Middle frontal gyrus (tissue), 1 donor: Measurements from ENCODE around the gene NAA11.

ENCODE experiments used
- DNase-seq: peaks from one replicate; pipeline ENCODE4 v3.0.0-alpha.2; 2015; ENCODE audit warnings: low spot score; ENCODE audit errors: extremely low spot score

NAA11 gene

DNA sequence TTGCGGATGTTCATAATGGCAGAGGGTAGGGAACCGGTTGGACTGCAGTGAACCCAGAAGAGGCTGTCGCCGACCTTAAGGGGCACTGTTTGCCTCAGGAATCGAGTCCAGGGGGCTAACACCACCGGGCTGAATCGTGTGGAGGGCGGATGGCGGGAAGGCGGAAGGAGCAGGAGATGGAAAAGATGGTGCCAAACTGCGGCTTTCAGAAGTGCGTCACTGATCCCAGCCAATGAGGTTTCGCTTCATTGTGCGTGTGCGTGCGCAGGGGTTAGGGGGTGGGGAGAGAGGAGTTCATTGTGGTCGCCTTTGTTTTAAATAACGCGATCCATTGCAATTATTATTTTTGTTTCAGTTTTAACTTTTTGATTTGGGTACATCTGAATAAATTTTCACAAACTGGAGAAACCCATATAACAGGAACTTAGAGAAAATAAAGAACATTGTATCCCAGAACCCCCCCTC lies at the start of gene NAA11:
TSS of gene NAA11 (minus strand) at position 198 of the 465 bp plus-strand sequence. CDS start at position 14, 184 bp downstream.
- DNase-seq = no peak

DNA sequence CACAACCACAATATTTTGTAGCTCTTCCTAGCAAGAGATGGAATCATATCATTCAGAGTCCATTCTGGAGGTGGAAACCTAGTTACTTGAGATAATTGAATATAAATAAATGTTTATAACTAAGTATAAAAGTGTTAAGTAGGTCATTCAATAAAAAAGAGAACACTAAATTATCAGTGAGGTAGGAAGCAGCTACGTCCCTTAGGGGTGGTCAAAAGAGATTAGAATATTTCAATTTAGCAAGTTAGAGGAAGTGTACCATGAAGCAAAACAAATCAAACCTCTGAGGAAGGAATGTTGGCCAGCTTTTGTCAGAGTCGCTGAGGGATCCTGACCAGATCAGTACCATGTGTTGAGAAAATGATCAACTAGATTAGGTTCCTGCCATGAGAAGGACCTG lies 44.2 kb upstream of the NAA11 start:
- no peak for DNase-seq

DNA sequence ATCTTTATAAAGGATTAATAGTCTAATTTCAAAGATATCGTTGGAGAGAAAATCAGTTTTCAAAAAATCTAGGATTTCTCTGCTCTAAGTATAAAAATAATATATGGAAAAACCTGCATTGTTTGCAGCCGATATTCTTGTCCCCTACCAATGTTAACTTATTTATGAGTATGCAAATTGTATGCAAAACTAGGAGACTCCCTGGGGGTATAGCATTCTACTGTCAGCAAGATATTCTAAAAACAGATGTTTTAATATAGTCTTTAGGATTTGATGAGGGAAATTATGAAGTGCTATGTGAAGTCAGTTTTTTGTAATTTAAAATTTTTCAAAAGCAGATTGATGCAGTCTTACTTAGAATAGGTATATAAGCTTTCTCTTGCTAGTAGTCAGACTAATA lies 41.2 kb upstream of the NAA11 start:
- no peak for DNase-seq

DNA sequence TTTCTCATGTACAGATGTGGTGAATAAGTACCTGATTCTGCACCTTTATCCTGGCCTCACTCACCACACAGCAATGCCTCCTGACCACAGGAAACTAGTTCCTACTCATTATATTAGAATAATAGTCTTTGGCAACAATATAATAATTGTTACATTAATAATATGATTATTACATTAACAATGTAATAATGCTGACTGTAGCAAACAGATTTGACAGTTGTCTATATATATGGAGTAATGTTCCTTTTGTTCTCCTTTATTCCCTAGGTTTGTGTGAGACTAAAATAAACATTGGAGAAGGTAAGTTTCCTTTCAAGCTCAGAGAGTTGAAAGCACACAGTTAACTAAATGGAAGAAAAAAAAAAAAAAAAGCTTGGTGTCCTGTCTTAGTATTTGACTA lies 40.6 kb upstream of the NAA11 start:
- DNase-seq = no peak

DNA sequence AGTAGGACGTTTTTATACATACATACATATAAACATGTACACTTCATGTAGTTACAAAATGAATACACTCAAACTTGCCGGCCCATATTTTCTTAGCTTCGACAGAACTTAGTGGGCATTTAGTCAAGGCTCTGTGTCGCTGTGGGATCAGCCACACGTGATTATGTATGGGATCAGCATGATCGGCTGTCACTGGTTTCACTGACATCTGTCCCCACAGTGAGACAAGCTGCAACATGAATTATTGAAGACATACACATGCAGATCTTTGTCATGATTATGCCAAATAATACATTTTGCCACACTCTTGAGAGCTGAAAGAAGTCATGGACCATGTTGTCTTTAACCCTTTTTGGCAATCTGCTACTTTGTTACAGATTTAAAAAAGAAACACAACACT lies 38.2 kb upstream of the NAA11 start:
- DNase-seq = no peak

DNA sequence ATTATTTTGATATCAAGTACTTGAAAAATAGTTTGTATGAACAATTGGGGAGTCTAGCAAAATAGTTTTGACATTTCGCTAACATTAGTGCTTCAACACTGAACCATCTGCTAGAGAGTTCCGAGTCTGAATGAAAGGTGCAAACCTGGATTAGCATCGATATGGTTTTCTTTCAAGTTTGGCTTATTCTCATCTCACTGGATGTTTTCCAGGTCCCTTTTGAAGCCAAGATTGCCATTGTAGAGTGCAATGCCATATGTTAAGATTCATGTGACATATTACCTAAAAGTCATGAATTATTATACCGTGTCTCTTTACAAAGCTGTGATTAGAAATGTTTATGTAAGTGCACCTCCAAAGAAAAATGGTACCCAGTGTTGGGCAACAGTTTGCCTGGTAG lies 36.8 kb upstream of the NAA11 start:
- no peak for DNase-seq

DNA sequence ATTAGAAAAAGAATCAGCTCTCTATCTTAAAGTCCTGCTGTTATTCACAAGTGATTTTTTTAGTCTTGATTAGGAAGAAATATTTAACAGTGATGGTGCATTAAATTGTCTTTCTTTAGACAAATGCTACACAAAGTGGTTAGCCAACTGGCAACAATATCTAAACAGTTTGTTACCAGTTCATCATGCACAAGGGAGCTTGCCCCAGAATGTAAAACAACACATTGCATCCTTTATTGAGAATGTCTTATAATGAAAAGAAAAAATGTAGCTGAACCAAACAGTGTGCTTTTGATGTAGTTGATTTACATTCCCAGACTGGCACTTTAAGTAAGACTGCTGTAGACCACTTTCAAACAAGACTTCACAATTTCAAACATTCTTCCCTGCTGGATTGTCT lies 34.1 kb upstream of the NAA11 start:
- no peak for DNase-seq

DNA sequence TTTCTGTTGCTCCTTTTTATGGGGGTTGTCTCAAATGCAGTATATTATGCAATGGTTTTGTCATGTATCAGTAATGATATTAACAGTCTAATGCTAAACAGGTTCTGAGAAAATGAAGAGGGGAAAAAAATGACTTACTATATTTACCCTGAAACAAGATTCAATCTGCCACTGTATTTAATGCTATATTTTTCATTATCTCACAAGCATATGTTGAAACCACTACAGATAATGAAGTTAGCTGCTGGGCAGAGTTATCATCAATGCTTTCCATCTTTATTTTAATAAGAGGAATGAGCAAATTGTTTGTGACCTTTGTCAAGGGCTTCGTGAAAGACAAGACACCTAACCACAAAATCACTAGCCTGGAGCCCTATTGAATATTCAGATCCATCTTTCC lies 32.6 kb upstream of the NAA11 start:
- DNase-seq = no peak

DNA sequence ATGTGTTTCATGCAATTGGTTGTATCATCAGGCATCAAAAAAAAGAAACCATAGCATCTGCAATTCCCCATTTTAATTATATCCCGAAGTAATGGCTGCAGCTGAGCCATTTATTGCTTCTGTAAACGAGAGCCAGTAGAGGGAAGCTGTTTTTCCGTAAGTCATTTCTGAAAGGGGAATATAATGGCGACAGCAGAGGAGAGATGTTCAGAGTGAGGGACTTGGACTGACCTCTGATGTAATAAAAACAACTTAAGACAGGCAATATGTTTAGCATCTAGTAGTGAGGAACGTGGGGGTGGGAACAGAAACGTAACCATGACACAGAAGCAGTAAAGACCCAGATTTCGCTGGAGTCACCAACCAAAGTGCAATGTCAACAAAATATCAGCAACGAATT lies 31.5 kb upstream of the NAA11 start:
- DNase-seq = no peak

DNA sequence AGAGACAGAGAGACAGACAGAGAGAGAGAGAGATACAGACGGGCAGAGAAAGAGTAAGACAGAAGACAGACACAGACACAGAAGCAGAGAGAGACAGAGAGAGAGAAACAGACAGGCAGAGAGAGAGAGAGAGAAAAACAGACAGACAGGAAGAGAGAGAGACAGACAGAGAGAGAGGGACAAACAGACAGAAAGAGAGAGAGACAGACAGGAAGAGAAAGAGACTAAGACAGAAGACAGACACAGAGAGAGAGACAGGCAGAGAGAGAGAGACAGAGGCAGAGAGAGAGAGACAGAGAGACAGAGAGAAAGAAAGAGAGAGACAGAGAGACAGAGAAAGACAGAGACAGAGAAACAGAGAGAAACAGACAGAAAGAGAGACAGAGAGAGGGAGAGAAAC lies 27.2 kb upstream of the NAA11 start:
- DNase-seq = no peak

DNA sequence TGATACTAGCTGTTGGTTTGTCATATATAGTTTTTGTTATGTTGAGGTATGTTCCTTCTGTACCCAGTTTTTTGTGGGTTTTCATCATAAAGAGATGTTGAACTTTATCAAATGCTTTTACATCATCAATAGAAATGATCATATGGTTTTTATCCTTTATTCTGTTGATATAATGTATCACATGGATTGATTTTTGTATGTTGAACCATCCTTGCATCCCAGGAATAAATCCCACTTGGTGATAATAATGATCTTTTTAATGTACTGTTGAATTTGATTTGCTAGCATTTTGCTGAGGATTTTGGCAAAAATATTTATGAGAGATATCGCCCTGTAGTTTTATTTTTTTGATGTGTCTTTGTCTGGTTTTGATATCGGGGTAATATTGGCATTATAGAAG lies 22.5 kb upstream of the NAA11 start:
- DNase-seq = no peak

DNA sequence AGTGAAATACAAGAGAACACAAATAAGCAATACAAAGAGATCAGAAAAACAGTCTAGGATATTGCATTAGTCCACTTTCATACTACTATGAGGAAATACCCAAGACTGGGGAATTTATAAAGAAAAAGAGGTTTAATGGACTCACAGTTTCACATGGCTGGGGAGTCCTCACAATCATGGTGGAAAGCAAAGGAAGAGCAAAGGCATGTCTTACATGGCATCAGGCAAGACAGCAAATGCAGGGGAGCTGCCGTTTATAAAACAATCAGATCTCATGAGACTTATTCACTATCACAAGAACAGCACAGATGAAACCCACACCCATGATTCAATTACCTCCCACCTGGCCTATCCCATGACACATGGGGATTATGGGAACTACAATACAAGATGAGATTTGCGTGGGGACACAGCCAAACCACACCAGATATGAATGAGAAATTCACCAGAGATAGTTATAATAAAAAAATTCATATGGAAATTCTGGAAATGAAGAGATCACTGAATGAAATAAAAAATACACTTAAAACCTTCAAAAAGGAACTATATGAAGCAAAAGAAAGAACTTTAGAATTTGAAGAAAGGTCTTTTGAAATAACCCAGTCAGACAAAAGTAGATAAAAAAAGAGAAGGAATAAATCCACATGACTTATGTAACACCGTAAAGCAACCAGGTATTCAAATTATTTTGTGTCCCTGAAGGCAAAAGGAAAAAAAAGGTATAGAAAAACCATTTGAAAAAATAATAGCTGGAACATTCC lies 16.2 kb upstream of the NAA11 start:
- DNase-seq = no peak

DNA sequence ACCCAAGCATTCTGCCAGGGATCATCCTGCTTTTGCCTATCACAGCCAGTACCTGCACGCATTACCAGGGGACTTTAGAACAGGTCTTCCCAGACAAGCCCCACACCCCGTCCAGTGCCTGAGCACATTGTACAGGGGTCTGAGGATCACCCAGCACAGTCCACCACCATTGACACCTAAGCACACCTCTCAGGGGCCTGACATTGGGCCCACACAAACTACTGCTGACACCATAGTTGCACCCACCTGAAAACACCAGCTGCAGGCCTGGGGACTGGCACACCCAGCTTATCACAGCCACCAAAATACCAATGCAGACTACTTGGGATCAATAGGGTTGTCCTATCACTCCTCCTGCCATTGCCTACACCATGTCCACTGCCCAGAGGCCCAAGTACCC lies 14.7 kb upstream of the NAA11 start:
- no peak for DNase-seq

DNA sequence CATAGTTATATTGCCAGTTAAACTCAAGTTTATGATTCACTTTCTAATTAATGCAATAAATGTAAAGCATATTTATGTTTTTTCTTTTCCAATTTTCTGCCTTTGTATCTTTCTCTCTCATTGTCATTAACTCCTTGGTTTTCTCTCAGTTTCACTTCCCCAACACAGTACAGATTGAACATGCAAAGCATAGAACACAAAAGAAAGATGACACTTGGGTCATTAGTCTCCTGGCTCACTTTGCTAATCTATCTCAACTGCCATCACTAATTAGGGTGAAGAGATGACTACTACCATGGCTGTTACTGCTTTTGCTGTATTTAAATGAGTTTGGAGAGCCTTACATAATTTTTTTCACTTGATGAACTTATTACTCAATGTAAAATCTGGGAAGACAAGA lies 12.3 kb upstream of the NAA11 start:
- no peak for DNase-seq

DNA sequence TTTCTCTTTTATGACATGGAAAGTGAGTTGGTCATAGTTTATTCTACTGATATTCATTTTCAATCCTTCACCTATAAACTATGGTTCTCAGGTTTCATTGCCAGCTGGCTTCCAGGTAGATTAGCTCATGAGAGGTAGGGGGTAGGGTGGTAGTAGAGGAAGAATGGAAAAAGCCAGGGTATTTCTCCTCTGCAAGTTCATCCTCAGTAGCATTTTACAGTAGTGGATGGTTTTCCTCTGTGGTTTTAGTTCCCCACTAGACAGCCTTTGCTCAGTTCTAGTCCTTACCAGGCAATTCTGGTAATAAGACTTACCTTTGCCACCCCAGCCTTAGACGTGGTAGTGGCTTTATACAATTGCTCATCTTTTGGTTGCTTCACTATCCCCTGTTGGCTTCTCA lies 8.9 kb upstream of the NAA11 start:
- DNase-seq = no peak

DNA sequence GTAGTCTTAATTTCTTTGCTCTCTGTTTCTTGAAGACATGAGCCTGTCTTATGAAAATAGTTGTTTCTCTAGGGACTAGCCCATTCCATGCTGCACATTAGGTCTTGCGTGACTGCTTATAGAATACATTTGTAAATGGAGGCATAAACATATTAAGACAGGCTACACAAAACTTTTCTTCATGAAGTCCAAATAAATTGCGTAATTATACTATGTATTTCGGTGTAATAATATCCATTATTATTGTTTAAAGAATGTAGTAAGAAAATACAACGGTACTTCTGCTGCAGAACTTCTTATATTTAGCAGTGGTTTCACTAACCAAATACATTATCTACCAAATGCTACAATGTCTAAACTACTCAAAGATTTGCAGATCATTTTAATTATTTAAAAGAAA lies 8.5 kb upstream of the NAA11 start:
- no peak for DNase-seq

DNA sequence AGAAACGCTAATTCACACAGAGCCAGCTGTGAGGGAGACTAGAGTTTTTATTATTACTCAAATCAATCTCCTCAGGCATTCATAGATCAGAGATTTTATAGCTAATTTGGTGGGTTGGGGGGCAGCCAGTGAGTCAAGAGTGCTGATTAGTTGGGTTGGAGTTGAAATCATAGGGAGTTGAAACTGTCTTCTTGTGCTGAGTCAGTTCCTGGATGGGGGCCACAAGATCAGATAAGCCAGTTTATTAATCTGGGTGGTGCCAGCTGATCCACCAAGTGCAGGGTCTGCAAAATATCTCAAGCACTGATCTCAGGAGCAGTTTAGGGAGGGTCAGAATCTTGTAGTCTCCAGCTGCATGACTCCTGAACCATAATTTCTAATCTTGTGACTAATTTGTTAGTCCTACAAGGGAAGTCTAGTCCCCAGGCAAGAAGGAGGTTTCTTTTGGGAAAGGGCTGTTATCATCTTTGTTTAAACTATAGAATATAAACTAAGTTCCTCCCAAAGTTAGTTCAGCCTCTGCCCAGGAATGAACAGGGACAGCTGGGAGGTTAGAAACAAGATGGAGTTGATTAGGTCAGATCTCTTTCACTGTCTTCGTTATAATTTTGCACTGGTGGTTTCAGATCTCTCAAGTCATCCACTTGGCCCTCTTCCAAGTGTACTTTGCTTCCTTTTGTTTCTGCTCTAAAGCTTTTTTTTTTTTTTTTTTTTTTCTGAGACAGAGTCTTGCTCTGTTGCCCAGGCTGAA lies 5.4 kb upstream of the NAA11 start:
- DNase-seq = no peak

DNA sequence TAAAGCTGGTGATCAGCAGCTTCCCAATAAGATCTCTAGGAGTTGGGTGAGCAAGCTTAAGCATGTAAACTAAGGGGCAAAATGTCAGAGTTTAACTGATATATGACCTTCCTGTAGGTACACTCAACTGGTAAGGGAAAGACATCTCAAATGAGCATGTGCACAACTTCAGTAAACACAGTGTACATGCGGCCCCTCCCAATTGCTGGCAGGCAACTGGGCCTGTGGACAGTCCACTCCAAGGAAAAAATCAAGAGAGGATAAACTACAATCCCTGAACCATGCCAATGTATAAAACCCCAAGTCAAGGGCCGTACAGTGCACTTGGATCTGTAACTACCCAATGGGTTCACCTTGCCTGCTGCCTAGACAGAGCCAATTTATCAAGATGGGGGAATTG lies 4.9 kb upstream of the NAA11 start:
- no peak for DNase-seq

DNA sequence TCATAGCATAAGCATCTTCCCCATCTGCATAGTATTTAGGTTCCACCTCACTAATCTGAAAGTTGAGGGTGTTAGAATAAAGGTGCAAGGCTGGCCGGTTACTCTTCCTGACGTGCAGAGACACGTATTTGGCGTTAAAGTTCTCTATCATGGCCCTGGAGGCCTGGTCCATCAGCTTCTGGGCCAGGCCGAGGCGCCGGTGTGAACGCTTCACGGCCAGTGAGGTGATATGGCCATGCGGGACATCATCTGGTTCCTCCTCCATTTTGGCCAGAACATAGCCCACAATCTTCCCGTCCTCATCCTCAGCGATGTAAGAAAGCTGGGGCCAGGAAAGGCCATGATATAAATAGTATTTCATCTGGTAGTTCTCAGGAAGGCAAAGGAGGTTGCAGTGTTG lies 425 bp downstream of the NAA11 start:
- DNase-seq = no peak

DNA sequence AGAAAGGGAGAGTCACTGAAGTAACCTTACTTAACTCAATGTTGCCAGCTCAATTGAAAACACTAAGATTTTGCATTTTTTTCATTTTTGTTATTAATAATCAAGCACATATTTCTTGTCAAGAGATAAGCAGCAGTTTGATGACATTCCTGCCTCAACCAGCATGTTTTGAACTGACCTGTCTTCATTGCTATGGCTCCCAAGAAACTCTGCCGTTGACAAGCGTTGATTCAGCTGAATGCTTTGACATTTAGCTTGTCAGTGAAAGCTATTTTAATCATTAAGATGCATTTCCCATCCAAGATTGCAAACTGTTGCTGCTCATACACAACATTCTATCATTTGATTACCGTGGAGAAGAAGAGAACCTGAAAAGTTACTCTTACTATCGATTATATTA lies 5.9 kb downstream of the NAA11 start:
- no peak for DNase-seq

DNA sequence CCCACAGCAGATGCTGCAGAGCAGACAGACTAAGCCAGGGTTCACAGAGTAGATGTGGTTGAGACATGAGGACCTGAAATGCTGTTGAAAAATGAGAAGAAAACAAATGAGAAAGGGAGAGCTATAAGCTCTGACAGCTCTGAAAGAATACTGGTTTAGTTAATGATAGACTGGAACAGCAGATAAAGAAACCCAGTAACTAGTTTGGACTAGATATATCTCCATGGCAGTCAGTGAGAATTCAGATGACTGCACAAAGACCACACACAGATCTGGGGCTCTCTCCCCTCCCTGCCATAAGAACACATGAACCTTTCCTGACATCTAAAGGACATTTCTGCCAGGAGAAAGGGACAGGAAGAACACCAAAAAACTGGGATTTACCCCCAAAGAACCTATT lies 8.2 kb downstream of the NAA11 start:
- DNase-seq = no peak

DNA sequence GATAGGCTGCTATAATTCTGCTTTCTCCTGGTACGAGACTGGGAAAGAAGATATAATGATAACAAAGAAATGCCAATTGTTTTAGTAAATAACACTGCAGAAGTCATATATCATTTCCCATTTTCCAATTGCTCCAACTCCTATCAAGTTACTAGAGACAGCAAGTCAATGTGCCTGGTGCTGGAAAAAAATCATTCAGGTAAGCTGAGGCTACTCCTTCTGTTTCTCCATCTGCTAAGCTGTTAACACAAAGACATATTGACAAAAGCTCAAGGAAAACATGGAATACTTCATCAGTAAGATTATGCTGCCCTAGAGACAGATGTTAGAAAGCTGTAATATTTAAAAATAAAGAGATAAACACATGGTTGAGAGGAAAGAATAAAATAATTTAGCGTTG lies 10.0 kb downstream of the NAA11 start:
- no peak for DNase-seq

DNA sequence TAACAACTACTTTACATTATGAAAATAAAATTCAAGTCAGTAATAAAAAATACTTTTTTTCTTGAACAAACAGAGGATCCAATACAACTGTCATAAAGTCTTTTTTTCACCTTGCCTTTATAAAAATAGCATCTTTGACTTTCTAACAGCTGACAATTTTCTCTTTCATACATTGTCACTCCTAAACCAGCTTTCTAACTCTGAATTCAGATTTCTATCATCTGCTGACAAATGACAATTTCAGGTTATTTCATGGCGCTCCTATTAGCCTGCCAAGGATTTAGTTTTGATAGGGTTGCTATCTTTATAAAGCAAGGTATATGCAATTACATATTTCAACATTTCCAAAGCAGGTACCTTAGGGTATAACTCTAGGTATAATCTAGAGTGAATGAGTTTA lies 14.6 kb downstream of the NAA11 start:
- DNase-seq = no peak
